PC-3 (cell line): ENCODE results near the gene SUMF2. TPM values are rescaled to one million over a fixed set of nuclear protein-coding genes. Genes with fewer than 3 reads are reported as not detected.

Experiments used
- ATAC-seq: fragments of 200-7000 bp; cut with Tn5 transposase; 2 replicates; pipeline ENCODE4 v1.9.1; 2020; ENCODE audit warnings: mild to moderate bottlenecking, moderate library complexity
- BruUV-seq: library from RNA; stranded (reverse); fragments of 400-500 nt; replicated peaks from 2 replicates; lab custom pipeline; 2021; lab: Mats Ljungman, UMichigan
- CTCF ChIA-PET: fragments of 300-600 bp; sonication (Branson Sonifier 250); formaldehyde crosslinking; loops from one replicate; lab custom pipeline; 2022; ENCODE audit warnings: antibody characterized with exemption; lab: Charles Lee
- POLR2A ChIA-PET: fragments of 300-600 bp; sonication (Branson Sonifier 250); formaldehyde crosslinking; loops from one replicate; lab custom pipeline; 2022; ENCODE audit warnings: antibody characterized with exemption; ENCODE audit not compliant: unreplicated experiment; lab: Charles Lee
- DNase-seq: peaks from one replicate; pipeline ENCODE4 v3.0.0-alpha.2; 2015
- H2AFZ ChIP-seq: fragments of 300-600 bp; sonication (generic); 2 replicates; pipeline ENCODE4 v1.6.0; 2016; ENCODE audit warnings: antibody characterized with exemption, low read length
- H3F3A ChIP-seq: fragments of 300-600 bp; sonication (generic); one replicate; pipeline ENCODE4 v1.6.0; 2017; ENCODE audit warnings: antibody characterized with exemption, low read length, control low read depth, mild to moderate bottlenecking; ENCODE audit not compliant: unreplicated experiment
- H3K27ac ChIP-seq: fragments of 300-600 bp; sonication (generic); 2 replicates; pipeline ENCODE4 v1.5.1; 2016; ENCODE audit warnings: mild to moderate bottlenecking, low read length
- H3K27me3 ChIP-seq: fragments of 300-600 bp; sonication (generic); 2 replicates; pipeline ENCODE4 v1.6.1; 2016; ENCODE audit warnings: low read length, mixed read lengths
- H3K36me3 ChIP-seq: fragments of 300-600 bp; sonication (generic); 2 replicates; pipeline ENCODE4 v1.6.1; 2016; ENCODE audit warnings: low read depth, mixed run types, low read length, mixed read lengths
- H3K4me1 ChIP-seq: fragments of 300-600 bp; sonication (generic); 2 replicates; pipeline ENCODE4 v1.5.1; 2016; ENCODE audit warnings: low read length; ENCODE audit not compliant: insufficient read depth
- H3K4me2 ChIP-seq: fragments of 300-600 bp; sonication (generic); 2 replicates; pipeline ENCODE4 v1.6.0; 2016; ENCODE audit warnings: low read length
- H3K4me3 ChIP-seq: fragments of 300-600 bp; sonication (generic); 2 replicates; pipeline ENCODE4 v1.5.1; 2016; ENCODE audit warnings: mild to moderate bottlenecking, low read length, mixed read lengths
- H3K79me2 ChIP-seq: fragments of 300-600 bp; sonication (generic); 2 replicates; pipeline ENCODE4 v1.6.1; 2017; ENCODE audit warnings: low read length, mixed read lengths
- H3K9ac ChIP-seq: fragments of 300-600 bp; sonication (generic); 2 replicates; pipeline ENCODE4 v1.6.0; 2016; ENCODE audit warnings: mild to moderate bottlenecking, low read length
- H3K9me2 ChIP-seq: fragments of 300-600 bp; sonication (generic); replicated peaks from 2 replicates; pipeline ENCODE4 v1.6.1; 2016; ENCODE audit warnings: mixed run types, low read length, mixed read lengths
- H3K9me3 ChIP-seq: fragments of 300-600 bp; sonication (generic); 2 replicates; pipeline ENCODE4 v1.6.1; 2016; ENCODE audit warnings: low read length, mixed read lengths
- H4K20me1 ChIP-seq: fragments of 300-600 bp; sonication (generic); 2 replicates; pipeline ENCODE4 v1.6.1; 2016; ENCODE audit warnings: low read length, mixed read lengths
- EZH2 ChIP-seq: fragments of 300-600 bp; sonication (generic); IDR thresholded peaks from one replicate; pipeline ENCODE4 v1.6.1; 2017; ENCODE audit warnings: antibody characterized with exemption, mild to moderate bottlenecking, low read length; ENCODE audit not compliant: unreplicated experiment
- EZH2phosphoT487 ChIP-seq: fragments of 300-600 bp; sonication (generic); IDR thresholded peaks from 2 replicates; pipeline ENCODE4 v1.6.1; 2018; ENCODE audit warnings: mild to moderate bottlenecking, antibody characterized with exemption, low read length, borderline replicate concordance
- intact Hi-C: fragments of 100-400 bp; cut with micrococcal nuclease; formaldehyde crosslinking; loops from 2 replicates; pipeline ENCODE4 v1.9.0; 2023
- total RNA-seq: library from RNA; depleted of rRNA; stranded (reverse); fragments of >200 nt; gene quantifications from 2 replicates; pipeline ENCODE4 v1.2.3, GENCODE V29; 2014
- TF ChIP-seq, protein P1 (sequence below): fragments of 300-600 bp; sonication (generic); conservative IDR thresholded peaks from 2 replicates; pipeline ENCODE4 v1.5.1; 2017; ENCODE audit warnings: antibody characterized with exemption, low read depth, mild to moderate bottlenecking, low read length

The SUMF2 gene
- total RNA-seq, 1 experiment from 2014 or later: 65.6 TPM

GRCh38 chr7:56081626-56082340, 17.7 kb downstream of the SUMF2 start:
- Histone ChIP-seq H3K9me3 (no peaks in the 10 kb centered on the region), H4K20me1 (no peaks in the 10 kb centered on the region), H3K4me1 (peaks cover under 1% of the 10 kb centered on the region; the same call in 1 of the 2 replicates), H3K27me3 (no peaks in the 10 kb centered on the region), H3K36me3 (no peaks in the 10 kb centered on the region; the same call in 1 of the 2 replicates), H3K27ac (no peak overlapping the region), H3K9ac (no peak overlapping the region), H2AFZ (no peak overlapping the region), H3F3A (no peaks in the 10 kb centered on the region), H3K9me2 (no peaks in the 10 kb centered on the region), H3K4me2 (no peak overlapping the region), H3K79me2 (no peaks in the 10 kb centered on the region), H3K4me3 (no peak overlapping the region)
- ChIA-PET POLR2A (no interaction called here), CTCF (no interaction called here)
- TF ChIP-seq EZH2 (no peak), EZH2phosphoT487 (no peak)
- TF ChIP-seq, protein P1, sequence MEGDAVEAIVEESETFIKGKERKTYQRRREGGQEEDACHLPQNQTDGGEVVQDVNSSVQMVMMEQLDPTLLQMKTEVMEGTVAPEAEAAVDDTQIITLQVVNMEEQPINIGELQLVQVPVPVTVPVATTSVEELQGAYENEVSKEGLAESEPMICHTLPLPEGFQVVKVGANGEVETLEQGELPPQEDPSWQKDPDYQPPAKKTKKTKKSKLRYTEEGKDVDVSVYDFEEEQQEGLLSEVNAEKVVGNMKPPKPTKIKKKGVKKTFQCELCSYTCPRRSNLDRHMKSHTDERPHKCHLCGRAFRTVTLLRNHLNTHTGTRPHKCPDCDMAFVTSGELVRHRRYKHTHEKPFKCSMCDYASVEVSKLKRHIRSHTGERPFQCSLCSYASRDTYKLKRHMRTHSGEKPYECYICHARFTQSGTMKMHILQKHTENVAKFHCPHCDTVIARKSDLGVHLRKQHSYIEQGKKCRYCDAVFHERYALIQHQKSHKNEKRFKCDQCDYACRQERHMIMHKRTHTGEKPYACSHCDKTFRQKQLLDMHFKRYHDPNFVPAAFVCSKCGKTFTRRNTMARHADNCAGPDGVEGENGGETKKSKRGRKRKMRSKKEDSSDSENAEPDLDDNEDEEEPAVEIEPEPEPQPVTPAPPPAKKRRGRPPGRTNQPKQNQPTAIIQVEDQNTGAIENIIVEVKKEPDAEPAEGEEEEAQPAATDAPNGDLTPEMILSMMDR: no peak
- no TSS peak for BruUV-seq
- DNase-seq (no peak), ATAC-seq (no peak)
- intact Hi-C loops: no loop called here

- POLR2A ChIA-PET: no interaction called here
- H3K4me1 ChIP-seq: no peaks in the 10 kb centered on the region
- no peak overlapping the region for H3K9ac ChIP-seq
- H3K9me2 ChIP-seq: no peaks in the 10 kb centered on the region
- no peak overlapping the region for H2AFZ ChIP-seq
- no peaks in the 10 kb centered on the region; the same call in 1 of the 2 replicates for H3K36me3 ChIP-seq
- H3K79me2 ChIP-seq: no peaks in the 10 kb centered on the region
- DNase-seq (no peak), ATAC-seq (peak; percentile 22)
- CTCF ChIA-PET: no interaction called here
- no peaks in the 10 kb centered on the region for H4K20me1 ChIP-seq
- no peaks in the 10 kb centered on the region for H3K27me3 ChIP-seq
- TF ChIP-seq EZH2: no peak
- BruUV-seq: no TSS peak
- intact Hi-C loops: no loop called here
- H3K27ac ChIP-seq: no peak overlapping the region
- H3K4me2 ChIP-seq: no peak overlapping the region
- no peaks in the 10 kb centered on the region for H3F3A ChIP-seq
- H3K9me3 ChIP-seq: no peaks in the 10 kb centered on the region
- no peak overlapping the region for H3K4me3 ChIP-seq
Measured at GRCh38 chr7:56083150-56083785, 19.2 kb downstream of the SUMF2 start.

- BruUV-seq: no TSS peak
Measured at GRCh38 chr7:56086761-56087160, 22.7 kb downstream of the SUMF2 start.

More at GRCh38 chr7:56086761-56087160, 22.7 kb downstream of the SUMF2 start:
- no peaks in the 10 kb centered on the region for H3K9me3 ChIP-seq
- H3K36me3 ChIP-seq: no peaks in the 10 kb centered on the region
- no peaks in the 10 kb centered on the region for H3K27me3 ChIP-seq
- TF ChIP-seq, protein P1: no peak
- TF ChIP-seq EZH2 (no peak), EZH2phosphoT487 (no peak)
- H3K27ac ChIP-seq: no peak overlapping the region
- no peaks in the 10 kb centered on the region for H4K20me1 ChIP-seq
- H3K79me2 ChIP-seq: no peaks in the 10 kb centered on the region
- no peak overlapping the region for H3K4me2 ChIP-seq
- ATAC-seq (no peak), DNase-seq (no peak)
- H3K9ac ChIP-seq: no peak overlapping the region
- no peaks in the 10 kb centered on the region for H3K4me1 ChIP-seq
- H3K9me2 ChIP-seq: no peaks in the 10 kb centered on the region
- ChIA-PET CTCF (no interaction called here), POLR2A (no interaction called here)
- no peak overlapping the region for H2AFZ ChIP-seq
- H3F3A ChIP-seq: no peaks in the 10 kb centered on the region
- no peak overlapping the region for H3K4me3 ChIP-seq
- intact Hi-C loops: no loop called here
